ENCODE results near the gene KIF12. TPM values are rescaled to one million over a fixed set of nuclear protein-coding genes. Genes with fewer than 3 reads are reported as not detected.
A peak's percentile ranks its signal among the peaks of the same experiment; 100 is the strongest.

Gene KIF12
- total RNA-seq, 1 donor from 2014 or later: not detected

GRCh38 chr9:114112778-114113584 is 13.9 kb upstream of the KIF12 start:
- no peak for TF ChIP-seq CTCF (IDR thresholded peaks at IDR 0.05; ENCODE audit: borderline replicate concordance)
- peak; percentile 89 for DNase-seq
- Histone ChIP-seq H3K36me3 (no peaks in the 10 kb centered on the region), H3K27ac (replicated peaks) (peak overlapping the region; percentile 69), H3K27me3 (ENCODE audit: low read depth) (peaks cover 31% of the 10 kb centered on the region), H3K4me3 (no peak overlapping the region), H3K4me1 (peaks cover 27% of the 10 kb centered on the region), H3K9me3 (replicated peaks) (no peaks in the 10 kb centered on the region)
- intact Hi-C loops (cut with micrococcal nuclease): no loop called here

- peaks cover 24% of the 10 kb centered on the region for H3K27me3 ChIP-seq (ENCODE audit: low read depth)
- TF ChIP-seq CTCF (IDR thresholded peaks at IDR 0.05; ENCODE audit: borderline replicate concordance): no peak
- intact Hi-C loops (cut with micrococcal nuclease): no loop called here
- no peaks in the 10 kb centered on the region for H3K36me3 ChIP-seq
- H3K4me1 ChIP-seq: peaks cover 27% of the 10 kb centered on the region
- DNase-seq: no peak
- H3K9me3 ChIP-seq (replicated peaks): no peaks in the 10 kb centered on the region
- peak overlapping the region; percentile 69 for H3K27ac ChIP-seq (replicated peaks)
- H3K4me3 ChIP-seq: no peak overlapping the region
These were observed 13.2 kb upstream of the KIF12 start for GRCh38 chr9:114112325-114112724.

DNA sequence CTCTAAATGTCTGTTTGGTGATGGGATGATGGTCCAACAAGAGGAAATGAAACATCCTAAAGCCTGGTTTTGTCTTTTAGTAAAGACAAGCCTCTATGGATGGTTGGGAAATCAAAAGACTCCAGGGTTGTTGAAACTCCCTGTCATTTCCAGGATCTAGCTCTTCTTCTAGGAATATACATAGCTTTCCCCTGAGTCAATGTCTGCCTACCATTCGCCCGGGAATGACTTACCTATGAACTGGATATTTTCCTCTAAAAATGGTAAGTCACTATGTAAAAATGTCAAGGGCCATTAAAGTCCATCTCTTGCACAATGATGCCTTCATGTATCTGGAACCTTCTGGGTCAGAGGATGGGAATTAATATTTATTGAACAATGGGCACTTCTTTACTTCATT is 11.1 kb upstream of the KIF12 start:
- Histone ChIP-seq H3K4me3 (no peak overlapping the region), H3K9me3 (replicated peaks) (no peaks in the 10 kb centered on the region), H3K27ac (replicated peaks) (no peak overlapping the region), H3K4me1 (peaks cover 19% of the 10 kb centered on the region), H3K27me3 (ENCODE audit: low read depth) (peaks cover 10% of the 10 kb centered on the region), H3K36me3 (no peaks in the 10 kb centered on the region)
- intact Hi-C loops (cut with micrococcal nuclease): no loop called here
- no peak for DNase-seq
- TF ChIP-seq CTCF (IDR thresholded peaks at IDR 0.05; ENCODE audit: borderline replicate concordance): no peak

- no peak for DNase-seq
- Histone ChIP-seq H3K9me3 (replicated peaks) (no peaks in the 10 kb centered on the region), H3K4me1 (peaks cover 17% of the 10 kb centered on the region), H3K27ac (replicated peaks) (peak overlapping the region; percentile 50), H3K36me3 (no peaks in the 10 kb centered on the region), H3K27me3 (ENCODE audit: low read depth) (peaks cover 11% of the 10 kb centered on the region), H3K4me3 (no peak overlapping the region)
- no peak for TF ChIP-seq CTCF (IDR thresholded peaks at IDR 0.05; ENCODE audit: borderline replicate concordance)
- intact Hi-C loops (cut with micrococcal nuclease): loop anchor here (5.0 kb wide), 1 partner anchor 183 kb away; no protein-coding TSS in a partner anchor
These were observed 10.0 kb upstream of the KIF12 start for GRCh38 chr9:114109124-114109523.

- Histone ChIP-seq H3K27ac (replicated peaks) (peak overlapping the region; percentile 50), H3K9me3 (replicated peaks) (no peaks in the 10 kb centered on the region), H3K27me3 (ENCODE audit: low read depth) (peaks cover 7% of the 10 kb centered on the region), H3K36me3 (no peaks in the 10 kb centered on the region), H3K4me3 (no peak overlapping the region), H3K4me1 (peaks cover 8% of the 10 kb centered on the region)
- TF ChIP-seq CTCF (IDR thresholded peaks at IDR 0.05; ENCODE audit: borderline replicate concordance): peak; percentile 98
- intact Hi-C loops (cut with micrococcal nuclease): loop anchor here (5.0 kb wide), 1 partner anchor 184 kb away; no protein-coding TSS in a partner anchor
- DNase-seq: peak; percentile 82
These were observed 9.1 kb upstream of the KIF12 start for GRCh38 chr9:114108016-114108833.
